ENCODE results near the gene GCH1. TPM values are rescaled to one million over a fixed set of nuclear protein-coding genes. Genes with fewer than 3 reads are reported as not detected.

Gene GCH1
- total RNA-seq, 4 donors from 2014 or later, result 2.2 to 5.0 (median 3.7) TPM

- whole genome bisulfite sequencing, 2 donors (ENCODE audit: low coverage in 1 of 2), result 70 to 83% methylated on average over 9 to 11 of the region's 12 CpGs
- H3K4me3 ChIP-seq, result no peak overlapping the region
These were observed 87.6 kb downstream of the GCH1 start for GRCh38 chr14:54815016-54815415.

GRCh38 chr14:54814076-54814475 is 88.5 kb downstream of the GCH1 start:
- Histone ChIP-seq H3K36me3 (no peaks in the 10 kb centered on the region), H3K27ac (no peak overlapping the region), H3K27me3 (no peaks in the 10 kb centered on the region), H3K4me1 (no peaks in the 10 kb centered on the region), H3K4me3 (no peak overlapping the region), H3K9me3 (no peaks in the 10 kb centered on the region)
- no peak for TF ChIP-seq POLR2AphosphoS5 (IDR thresholded peaks at IDR 0.05)
- 63 to 94% methylated on average over 2 to 4 of the region's 5 CpGs for WGBS, 2 donors (ENCODE audit: low coverage in 1 of 2)
- no peak for ATAC-seq

More at GRCh38 chr14:54815016-54815415, 87.6 kb downstream of the GCH1 start:
- H3K36me3 ChIP-seq, result no peaks in the 10 kb centered on the region
- H3K9me3 ChIP-seq, result no peaks in the 10 kb centered on the region
- TF ChIP-seq POLR2AphosphoS5 (IDR thresholded peaks at IDR 0.05), result no peak
- TF ChIP-seq EP300 (IDR thresholded peaks at IDR 0.05), result no peak
- no peak for TF ChIP-seq POLR2A (IDR thresholded peaks at IDR 0.05)
- TF ChIP-seq CTCF (IDR thresholded peaks at IDR 0.05), result no peak
- H3K27me3 ChIP-seq, result no peaks in the 10 kb centered on the region
- H3K27ac ChIP-seq, result no peak overlapping the region
- H3K4me1 ChIP-seq, result no peaks in the 10 kb centered on the region
- no peak for ATAC-seq

- H3K27ac ChIP-seq, result no peak overlapping the region
- no peaks in the 10 kb centered on the region for H3K27me3 ChIP-seq
- no peak for TF ChIP-seq POLR2AphosphoS5 (IDR thresholded peaks at IDR 0.05)
- TF ChIP-seq EP300 (IDR thresholded peaks at IDR 0.05), result no peak
- TF ChIP-seq POLR2A (IDR thresholded peaks at IDR 0.05), result no peak
- no peak for TF ChIP-seq CTCF (IDR thresholded peaks at IDR 0.05)
- H3K36me3 ChIP-seq, result no peaks in the 10 kb centered on the region
- no peak for ATAC-seq
- H3K9me3 ChIP-seq, result no peaks in the 10 kb centered on the region
- H3K4me1 ChIP-seq, result no peaks in the 10 kb centered on the region
- 83 to 94% methylated on average over 2 of the region's 2 CpGs for WGBS, 2 donors (ENCODE audit: low coverage in 1 of 2)
- H3K4me3 ChIP-seq, result no peak overlapping the region
These were observed 89.5 kb downstream of the GCH1 start for GRCh38 chr14:54813081-54813480.

- Histone ChIP-seq H3K27ac (no peak overlapping the region), H3K27me3 (no peaks in the 10 kb centered on the region), H3K4me3 (no peak overlapping the region), H3K4me1 (no peaks in the 10 kb centered on the region), H3K36me3 (no peaks in the 10 kb centered on the region), H3K9me3 (no peaks in the 10 kb centered on the region)
- ATAC-seq, result no peak
- 56 to 70% methylated on average over 2 to 6 of the region's 6 CpGs for WGBS, 2 donors (ENCODE audit: low coverage in 1 of 2)
- TF ChIP-seq POLR2A (IDR thresholded peaks at IDR 0.05) (no peak), CTCF (IDR thresholded peaks at IDR 0.05) (no peak), POLR2AphosphoS5 (IDR thresholded peaks at IDR 0.05) (no peak), EP300 (IDR thresholded peaks at IDR 0.05) (no peak)
These were observed 90.0 kb downstream of the GCH1 start for GRCh38 chr14:54812617-54813016.

GRCh38 chr14:54809767-54810166 is 92.9 kb downstream of the GCH1 start:
- no peaks in the 10 kb centered on the region for H3K27me3 ChIP-seq
- H3K9me3 ChIP-seq, result no peaks in the 10 kb centered on the region
- WGBS, 2 donors (ENCODE audit: low coverage in 1 of 2), result 88% methylated on average over 1 to 3 of the region's 8 CpGs
- H3K4me3 ChIP-seq, result no peak overlapping the region
- TF ChIP-seq EP300 (IDR thresholded peaks at IDR 0.05) (no peak), POLR2A (IDR thresholded peaks at IDR 0.05) (no peak), POLR2AphosphoS5 (IDR thresholded peaks at IDR 0.05) (no peak), CTCF (IDR thresholded peaks at IDR 0.05) (no peak)
- no peak overlapping the region for H3K27ac ChIP-seq
- peaks cover 0 to 6% (median 3%) of the 10 kb centered on the region in 3 donors for H3K4me1 ChIP-seq
- no peak for ATAC-seq
- no peaks in the 10 kb centered on the region for H3K36me3 ChIP-seq

Data from gastroesophageal sphincter (tissue), 4 donors.